Measurements from ENCODE around the gene SLC2A3. TPM values are rescaled to one million over a fixed set of nuclear protein-coding genes. Genes with fewer than 3 reads are reported as not detected.

SLC2A3 gene
- total RNA-seq, 1 experiment from 2014 or later: 3,303 TPM

GRCh38 chr12:7877420-7877819, 58.6 kb downstream of the SLC2A3 start:
- Mint-ChIP-seq H3K4me1 (ENCODE audit: low read depth, unreplicated experiment) (peaks cover 8% of the 10 kb centered on the region), H3K9me3 (ENCODE audit: unreplicated experiment) (no peaks in the 10 kb centered on the region), H3K4me3 (ENCODE audit: unreplicated experiment) (no peak overlapping the region), H3K36me3 (ENCODE audit: insufficient read depth, unreplicated experiment) (peaks cover 17% of the 10 kb centered on the region), H3K27me3 (ENCODE audit: insufficient read depth, unreplicated experiment) (no peaks in the 10 kb centered on the region), H3K27ac (ENCODE audit: unreplicated experiment) (no peak overlapping the region)
- intact Hi-C loops (cut with micrococcal nuclease; ENCODE audit: unreplicated experiment): no loop called here
- no peaks in the 10 kb centered on the region for H3K4me1 ChIP-seq
- H3K27me3 ChIP-seq (replicated peaks; ENCODE audit: control insufficient read depth, insufficient read depth, low read length): no peaks in the 10 kb centered on the region
- H3K4me3 ChIP-seq (ENCODE audit: low read depth, low read length): no peak overlapping the region
- ChIA-PET CTCF (no interaction called here), POLR2A (interaction anchor here (0.5 kb wide), 1 partner anchor 59 kb away, joined by 4 read pairs; no protein-coding TSS in a partner anchor)
- no peaks in the 10 kb centered on the region; the same call in 1 of the 2 replicates for H3K36me3 ChIP-seq (ENCODE audit: control insufficient read depth, insufficient read depth, low read length)
- no TSS peak for BruUV-seq (replicated peaks)
- no peak for DNase-seq
- 0 out of 2 replicates have a peak, but pooled peaks cover 3% of the 10 kb centered on the region for H3K9me3 ChIP-seq
- TF ChIP-seq, protein P1, sequence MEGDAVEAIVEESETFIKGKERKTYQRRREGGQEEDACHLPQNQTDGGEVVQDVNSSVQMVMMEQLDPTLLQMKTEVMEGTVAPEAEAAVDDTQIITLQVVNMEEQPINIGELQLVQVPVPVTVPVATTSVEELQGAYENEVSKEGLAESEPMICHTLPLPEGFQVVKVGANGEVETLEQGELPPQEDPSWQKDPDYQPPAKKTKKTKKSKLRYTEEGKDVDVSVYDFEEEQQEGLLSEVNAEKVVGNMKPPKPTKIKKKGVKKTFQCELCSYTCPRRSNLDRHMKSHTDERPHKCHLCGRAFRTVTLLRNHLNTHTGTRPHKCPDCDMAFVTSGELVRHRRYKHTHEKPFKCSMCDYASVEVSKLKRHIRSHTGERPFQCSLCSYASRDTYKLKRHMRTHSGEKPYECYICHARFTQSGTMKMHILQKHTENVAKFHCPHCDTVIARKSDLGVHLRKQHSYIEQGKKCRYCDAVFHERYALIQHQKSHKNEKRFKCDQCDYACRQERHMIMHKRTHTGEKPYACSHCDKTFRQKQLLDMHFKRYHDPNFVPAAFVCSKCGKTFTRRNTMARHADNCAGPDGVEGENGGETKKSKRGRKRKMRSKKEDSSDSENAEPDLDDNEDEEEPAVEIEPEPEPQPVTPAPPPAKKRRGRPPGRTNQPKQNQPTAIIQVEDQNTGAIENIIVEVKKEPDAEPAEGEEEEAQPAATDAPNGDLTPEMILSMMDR (IDR thresholded peaks at IDR 0.05; ENCODE audit: insufficient read depth in 1 of 2, low read depth in 1 of 2, low read length in 1 of 2, severe bottlenecking in 1 of 2, unreplicated experiment in 1 of 2): no peak

- Histone ChIP-seq H3K4me1 (peaks cover 18% of the 10 kb centered on the region), H3K27me3 (replicated peaks; ENCODE audit: control insufficient read depth, insufficient read depth, low read length) (no peaks in the 10 kb centered on the region), H3K9me3 (0 out of 2 replicates have a peak, but pooled peaks cover 3% of the 10 kb centered on the region), H3K36me3 (ENCODE audit: control insufficient read depth, insufficient read depth, low read length) (no peaks in the 10 kb centered on the region), H3K4me3 (ENCODE audit: low read depth, low read length) (no peak within 1 kb of the TSS)
- Mint-ChIP-seq H3K4me1 (ENCODE audit: low read depth, unreplicated experiment) (peaks cover 13% of the 10 kb centered on the region), H3K27me3 (ENCODE audit: insufficient read depth, unreplicated experiment) (no peaks in the 10 kb centered on the region), H3K9me3 (ENCODE audit: unreplicated experiment) (no peaks in the 10 kb centered on the region), H3K36me3 (ENCODE audit: insufficient read depth, unreplicated experiment) (peaks cover 5% of the 10 kb centered on the region), H3K4me3 (ENCODE audit: unreplicated experiment) (no peak within 1 kb of the TSS), H3K27ac (ENCODE audit: unreplicated experiment) (peak within 1 kb of the TSS; percentile 5)
- DNase-seq: peak in 1 of 2 experiments; percentile 17
- BruUV-seq (replicated peaks): no TSS peak
- TF ChIP-seq, protein P1 (IDR thresholded peaks at IDR 0.05; ENCODE audit: insufficient read depth in 1 of 2, low read depth in 1 of 2, low read length in 1 of 2, severe bottlenecking in 1 of 2, unreplicated experiment in 1 of 2): no peak
- CTCF ChIA-PET: no interaction called here
- intact Hi-C loops (cut with micrococcal nuclease; ENCODE audit: unreplicated experiment): no loop called here
- POLR2A ChIA-PET: no interaction called here
Observed at GRCh38 chr12:7872566-7873319, 63.2 kb downstream of the SLC2A3 start, which contains the start of gene SLC2A14. Gene SLC2A14 (minus strand): TSS chr12:7872915. CDS start chr12:7869880, 3,035 bp downstream.

- Mint-ChIP-seq H3K4me1 (ENCODE audit: low read depth, unreplicated experiment) (peaks cover 13% of the 10 kb centered on the region), H3K4me3 (ENCODE audit: unreplicated experiment) (no peak overlapping the region), H3K36me3 (ENCODE audit: insufficient read depth, unreplicated experiment) (peaks cover 5% of the 10 kb centered on the region), H3K27me3 (ENCODE audit: insufficient read depth, unreplicated experiment) (no peaks in the 10 kb centered on the region), H3K27ac (ENCODE audit: unreplicated experiment) (no peak overlapping the region), H3K9me3 (ENCODE audit: unreplicated experiment) (no peaks in the 10 kb centered on the region)
- 0 out of 2 replicates have a peak, but pooled peaks cover 3% of the 10 kb centered on the region for H3K9me3 ChIP-seq
- peaks cover 18% of the 10 kb centered on the region for H3K4me1 ChIP-seq
- H3K36me3 ChIP-seq (ENCODE audit: control insufficient read depth, insufficient read depth, low read length): no peaks in the 10 kb centered on the region
- CTCF ChIA-PET: interaction anchor here (0.7 to 1.1 kb wide), 4 partner anchors 14 to 63 kb away, joined by 3 to 4 read pairs (median 3); no protein-coding TSS in a partner anchor
- POLR2A ChIA-PET: interaction anchor here (0.6 kb wide), 2 partner anchors 66 to 157 kb away, joined by 3 to 11 read pairs; no protein-coding TSS in a partner anchor
- H3K4me3 ChIP-seq (ENCODE audit: low read depth, low read length): no peak overlapping the region
- no peaks in the 10 kb centered on the region for H3K27me3 ChIP-seq (replicated peaks; ENCODE audit: control insufficient read depth, insufficient read depth, low read length)
- DNase-seq: no peak
- TF ChIP-seq, protein P1 (IDR thresholded peaks at IDR 0.05; ENCODE audit: insufficient read depth in 1 of 2, low read depth in 1 of 2, low read length in 1 of 2, severe bottlenecking in 1 of 2, unreplicated experiment in 1 of 2): no peak
- BruUV-seq (replicated peaks): no TSS peak
- intact Hi-C loops (cut with micrococcal nuclease; ENCODE audit: unreplicated experiment): no loop called here
Observed at GRCh38 chr12:7870335-7870734, 65.7 kb downstream of the SLC2A3 start.

Other genes starting within 250 kb of the SLC2A3 start
- gene GDF3, start 240.4 kb downstream of the SLC2A3 start, total RNA-seq (2022): 0.41 TPM in 1 of 2 replicates, not detected in the other
- gene DPPA3, start 224.8 kb downstream of the SLC2A3 start, total RNA-seq (2022): 31.8 and 40.0 TPM in 2 replicates
- not detected in 2 replicates for gene CLEC4C, start 188.8 kb downstream of the SLC2A3 start, total RNA-seq (2022)
- not detected in 2 replicates for gene NANOGNB, start 171.0 kb downstream of the SLC2A3 start, total RNA-seq (2022)
- not detected in 2 replicates for gene NANOG, start 146.8 kb downstream of the SLC2A3 start, total RNA-seq (2022)
- gene SLC2A14, start 63.3 kb downstream of the SLC2A3 start, total RNA-seq (2022): 129 and 141 TPM in 2 replicates
- 18.7 and 19.4 TPM in 2 replicates for gene FOXJ2, start 96.5 kb upstream of the SLC2A3 start, total RNA-seq (2022)
- gene C3AR1, start 130.2 kb upstream of the SLC2A3 start, total RNA-seq (2022): not detected in 2 replicates
- 49.1 and 50.1 TPM in 2 replicates for gene NECAP1, start 146.1 kb upstream of the SLC2A3 start, total RNA-seq (2022)
- gene CLEC4A, start 187.4 kb upstream of the SLC2A3 start, total RNA-seq (2022): 0.32 and 0.70 TPM in 2 replicates
- gene ZNF705A, start 220.8 kb upstream of the SLC2A3 start, total RNA-seq (2022): not detected in 2 replicates